HL-60 (cell line): ENCODE data around the gene GPS2.

Experiments
- DNase-seq, 2 experiments: peaks; one replicate each; pipeline ENCODE4 v3.0.0-alpha.2; 2010 to 2020; ENCODE audit warnings: low read depth in 1 of 2, low spot score in 1 of 2
- H3K27ac ChIP-seq: fragments of 250-450 bp; sonication (Bioruptor Pico); replicated peaks from 2 replicates; pipeline ENCODE4 v1.5.1; 2020; ENCODE audit warnings: mild to moderate bottlenecking, moderate library complexity
- H3K27me3 ChIP-seq: fragments of 250-450 bp; sonication (Bioruptor Pico); 2 replicates; pipeline ENCODE4 v1.5.1; 2021; ENCODE audit warnings: mild to moderate bottlenecking, moderate library complexity; ENCODE audit not compliant: insufficient read depth, poor library complexity, severe bottlenecking
- H3K4me3 ChIP-seq: replicated peaks from 2 replicates; pipeline ENCODE4 v1.5.1; 2011; ENCODE audit warnings: mild to moderate bottlenecking, control low read depth, low read length; ENCODE audit not compliant: insufficient read depth
- GABPA ChIP-seq: IDR thresholded peaks from 2 replicates; pipeline ENCODE4 v1.6.1; 2012; ENCODE audit warnings: low read depth
- POLR2AphosphoS5 ChIP-seq: IDR thresholded peaks from 2 replicates; pipeline ENCODE4 v1.6.1; 2012; ENCODE audit warnings: low read depth
- SPI1 ChIP-seq: IDR thresholded peaks from 2 replicates; pipeline ENCODE4 v1.6.1; 2012; ENCODE audit warnings: low read depth, mild to moderate bottlenecking, borderline replicate concordance
- TF ChIP-seq, protein P1 (sequence below): IDR thresholded peaks from one replicate; pipeline ENCODE4 v1.5.1; 2011; ENCODE audit warnings: low read length, control low read depth, inconsistent platforms; ENCODE audit not compliant: insufficient read depth
- TF ChIP-seq, protein P2 (sequence below): IDR thresholded peaks from 2 replicates; pipeline ENCODE4 v1.6.1; 2012; ENCODE audit warnings: low read depth; ENCODE audit not compliant: insufficient replicate concordance

Gene GPS2

DNA sequence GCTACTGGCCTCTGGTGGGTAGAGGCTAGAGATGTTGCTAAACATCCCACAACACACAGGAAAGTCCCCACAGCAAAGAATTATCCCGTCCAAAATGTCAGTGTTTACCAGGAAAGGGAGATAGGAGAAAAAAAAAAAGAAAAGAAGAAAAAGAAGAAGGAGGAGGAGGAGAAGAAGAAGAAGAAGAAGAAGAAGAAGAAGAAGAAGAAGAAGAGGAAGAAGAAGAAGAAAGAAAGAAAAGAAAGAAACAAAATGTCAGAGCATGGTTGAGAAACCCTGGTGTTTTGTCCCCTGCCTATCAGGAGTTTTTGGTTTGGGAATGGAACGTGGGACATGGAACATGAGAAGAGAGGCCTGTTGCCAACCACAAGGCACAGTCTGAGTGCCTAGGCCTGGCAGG lies 42.2 kb upstream of the GPS2 start:
- no peaks in the 10 kb centered on the region for H3K27me3 ChIP-seq
- TF ChIP-seq SPI1 (no peak), POLR2AphosphoS5 (no peak), GABPA (no peak)
- TF ChIP-seq, protein P1, sequence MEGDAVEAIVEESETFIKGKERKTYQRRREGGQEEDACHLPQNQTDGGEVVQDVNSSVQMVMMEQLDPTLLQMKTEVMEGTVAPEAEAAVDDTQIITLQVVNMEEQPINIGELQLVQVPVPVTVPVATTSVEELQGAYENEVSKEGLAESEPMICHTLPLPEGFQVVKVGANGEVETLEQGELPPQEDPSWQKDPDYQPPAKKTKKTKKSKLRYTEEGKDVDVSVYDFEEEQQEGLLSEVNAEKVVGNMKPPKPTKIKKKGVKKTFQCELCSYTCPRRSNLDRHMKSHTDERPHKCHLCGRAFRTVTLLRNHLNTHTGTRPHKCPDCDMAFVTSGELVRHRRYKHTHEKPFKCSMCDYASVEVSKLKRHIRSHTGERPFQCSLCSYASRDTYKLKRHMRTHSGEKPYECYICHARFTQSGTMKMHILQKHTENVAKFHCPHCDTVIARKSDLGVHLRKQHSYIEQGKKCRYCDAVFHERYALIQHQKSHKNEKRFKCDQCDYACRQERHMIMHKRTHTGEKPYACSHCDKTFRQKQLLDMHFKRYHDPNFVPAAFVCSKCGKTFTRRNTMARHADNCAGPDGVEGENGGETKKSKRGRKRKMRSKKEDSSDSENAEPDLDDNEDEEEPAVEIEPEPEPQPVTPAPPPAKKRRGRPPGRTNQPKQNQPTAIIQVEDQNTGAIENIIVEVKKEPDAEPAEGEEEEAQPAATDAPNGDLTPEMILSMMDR: no peak
- TF ChIP-seq, protein P2, sequence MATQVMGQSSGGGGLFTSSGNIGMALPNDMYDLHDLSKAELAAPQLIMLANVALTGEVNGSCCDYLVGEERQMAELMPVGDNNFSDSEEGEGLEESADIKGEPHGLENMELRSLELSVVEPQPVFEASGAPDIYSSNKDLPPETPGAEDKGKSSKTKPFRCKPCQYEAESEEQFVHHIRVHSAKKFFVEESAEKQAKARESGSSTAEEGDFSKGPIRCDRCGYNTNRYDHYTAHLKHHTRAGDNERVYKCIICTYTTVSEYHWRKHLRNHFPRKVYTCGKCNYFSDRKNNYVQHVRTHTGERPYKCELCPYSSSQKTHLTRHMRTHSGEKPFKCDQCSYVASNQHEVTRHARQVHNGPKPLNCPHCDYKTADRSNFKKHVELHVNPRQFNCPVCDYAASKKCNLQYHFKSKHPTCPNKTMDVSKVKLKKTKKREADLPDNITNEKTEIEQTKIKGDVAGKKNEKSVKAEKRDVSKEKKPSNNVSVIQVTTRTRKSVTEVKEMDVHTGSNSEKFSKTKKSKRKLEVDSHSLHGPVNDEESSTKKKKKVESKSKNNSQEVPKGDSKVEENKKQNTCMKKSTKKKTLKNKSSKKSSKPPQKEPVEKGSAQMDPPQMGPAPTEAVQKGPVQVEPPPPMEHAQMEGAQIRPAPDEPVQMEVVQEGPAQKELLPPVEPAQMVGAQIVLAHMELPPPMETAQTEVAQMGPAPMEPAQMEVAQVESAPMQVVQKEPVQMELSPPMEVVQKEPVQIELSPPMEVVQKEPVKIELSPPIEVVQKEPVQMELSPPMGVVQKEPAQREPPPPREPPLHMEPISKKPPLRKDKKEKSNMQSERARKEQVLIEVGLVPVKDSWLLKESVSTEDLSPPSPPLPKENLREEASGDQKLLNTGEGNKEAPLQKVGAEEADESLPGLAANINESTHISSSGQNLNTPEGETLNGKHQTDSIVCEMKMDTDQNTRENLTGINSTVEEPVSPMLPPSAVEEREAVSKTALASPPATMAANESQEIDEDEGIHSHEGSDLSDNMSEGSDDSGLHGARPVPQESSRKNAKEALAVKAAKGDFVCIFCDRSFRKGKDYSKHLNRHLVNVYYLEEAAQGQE: no peak
- H3K27ac ChIP-seq: no peak overlapping the region
- no peak for DNase-seq
- no peak overlapping the region for H3K4me3 ChIP-seq

DNA sequence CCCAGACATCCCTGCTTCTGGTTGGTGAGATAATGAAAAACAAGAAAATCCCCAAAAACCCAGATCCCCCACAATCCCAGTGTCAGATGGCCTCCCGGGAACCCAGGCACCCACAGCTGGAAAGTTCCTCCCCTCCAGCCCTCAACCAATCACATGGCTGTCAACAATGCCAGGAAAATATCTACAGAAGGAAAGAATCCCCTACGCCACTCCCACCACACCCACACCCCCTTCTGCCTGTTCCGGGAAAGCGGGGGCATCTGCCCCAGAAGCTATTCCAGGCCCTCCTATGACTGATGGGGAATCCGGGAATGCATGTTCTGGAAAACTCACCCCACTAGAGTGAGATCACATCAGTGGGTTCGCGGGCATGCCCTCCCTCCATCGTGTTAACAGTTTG lies 41.6 kb upstream of the GPS2 start:
- no peak for DNase-seq
- no peak overlapping the region for H3K27ac ChIP-seq
- no peak for TF ChIP-seq POLR2AphosphoS5
- TF ChIP-seq SPI1: no peak
- TF ChIP-seq GABPA: no peak
- TF ChIP-seq, protein P2: no peak
- TF ChIP-seq, protein P1: no peak
- no peaks in the 10 kb centered on the region for H3K27me3 ChIP-seq
- no peak overlapping the region for H3K4me3 ChIP-seq

DNA sequence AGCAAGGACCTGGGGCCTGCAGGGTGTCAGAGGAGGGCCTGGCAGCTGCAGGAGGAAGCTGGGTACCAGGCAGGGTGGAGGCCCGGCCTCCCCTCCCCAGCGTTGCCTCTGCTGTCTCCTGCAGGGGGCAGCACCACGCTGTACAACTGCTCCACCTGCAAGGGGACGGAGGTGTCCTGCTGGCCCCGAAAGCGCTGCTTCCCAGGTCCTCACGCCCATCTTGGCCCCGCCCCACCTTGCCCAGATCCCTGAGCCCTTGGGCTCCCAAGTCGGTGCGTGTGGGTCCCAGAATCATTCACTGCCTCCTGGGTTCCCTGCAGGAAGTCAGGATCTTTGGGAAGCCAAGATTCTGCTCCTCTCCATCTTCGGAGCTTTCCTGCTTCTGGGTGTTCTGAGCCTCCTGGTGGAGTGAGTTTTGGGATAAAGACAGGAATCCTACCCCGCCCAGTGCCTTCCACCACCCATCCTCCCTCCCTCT lies 41.0 kb upstream of the GPS2 start:
- TF ChIP-seq GABPA: no peak
- TF ChIP-seq, protein P1: peak; percentile 62
- DNase-seq: peak; percentile 65 to 73
- no peak overlapping the region for H3K27ac ChIP-seq
- no peaks in the 10 kb centered on the region for H3K27me3 ChIP-seq
- no peak overlapping the region for H3K4me3 ChIP-seq

DNA sequence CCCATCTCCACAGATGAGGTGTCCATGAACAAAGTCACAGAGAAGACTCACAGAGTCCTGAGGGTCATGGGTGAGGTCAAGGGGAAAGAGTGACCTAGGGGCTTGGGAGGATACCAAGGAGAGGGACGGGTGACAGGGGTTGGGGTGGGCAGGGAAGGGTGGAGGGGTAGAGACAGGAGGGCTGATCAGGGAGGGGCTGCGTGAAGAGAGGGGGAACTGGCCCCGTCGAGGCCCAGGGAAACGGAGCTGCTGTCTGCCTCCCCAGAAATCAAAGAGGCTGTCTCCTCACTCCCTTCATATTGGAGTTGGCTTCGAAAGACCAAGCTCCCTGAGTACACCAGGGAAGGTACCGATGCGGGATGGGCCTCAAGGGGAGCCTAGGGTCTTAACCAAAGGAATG lies 40.4 kb upstream of the GPS2 start:
- no peak overlapping the region for H3K4me3 ChIP-seq
- TF ChIP-seq, protein P2: no peak
- TF ChIP-seq SPI1 (no peak), POLR2AphosphoS5 (no peak), GABPA (no peak)
- TF ChIP-seq, protein P1: no peak
- no peak for DNase-seq
- no peaks in the 10 kb centered on the region for H3K27me3 ChIP-seq
- no peak overlapping the region for H3K27ac ChIP-seq
